Stimulated activated CD8-positive, alpha-beta memory T cell treated with anti-CD3 and anti-CD28 coated beads, Interleukin-7, amount 100 ng/mL, for 1 hour (primary cell): ENCODE results near the gene MYCL.
"Not testable (repeated sequence)": the region's sequence is repeated elsewhere in the genome, so short reads cannot be mapped to it uniquely, and the experiment has no call there.

ENCODE experiments used
- DNase-seq, 2 donors: peaks; one replicate each; pipeline ENCODE4 v3.0.0-alpha.2; 2020; ENCODE audit warnings: low read depth in 2 of 2

The MYCL gene

GRCh38 chr1:39890273-39890672 lies 11.4 kb downstream of the MYCL start:
- no peak for DNase-seq

GRCh38 chr1:39886757-39887231 lies 14.9 kb downstream of the MYCL start:
- DNase-seq = no peak

- DNase-seq = no peak
Measured at GRCh38 chr1:39885516-39885915, 16.2 kb downstream of the MYCL start.

- DNase-seq = no peak
Measured at GRCh38 chr1:39882152-39882551, 19.6 kb downstream of the MYCL start.

- no peak for DNase-seq
Measured at GRCh38 chr1:39877980-39878956, 23.4 kb downstream of the MYCL start.

- no peak for DNase-seq
Measured at GRCh38 chr1:39877231-39877778, 24.4 kb downstream of the MYCL start.

- DNase-seq = no peak
Measured at GRCh38 chr1:39876144-39876543, 25.6 kb downstream of the MYCL start.

- DNase-seq = no peak
Measured at GRCh38 chr1:39872698-39873097, 29.0 kb downstream of the MYCL start.

GRCh38 chr1:39871796-39872195 lies 29.9 kb downstream of the MYCL start:
- no peak for DNase-seq

- DNase-seq = not testable (repeated sequence)
Measured at GRCh38 chr1:39871043-39871442, 30.7 kb downstream of the MYCL start.

- DNase-seq = not testable (repeated sequence)
Measured at GRCh38 chr1:39869538-39870112, 32.1 kb downstream of the MYCL start.

- DNase-seq = no peak
Measured at GRCh38 chr1:39866767-39867166, 35.0 kb downstream of the MYCL start.

- DNase-seq = no peak
Measured at GRCh38 chr1:39865762-39866161, 36.0 kb downstream of the MYCL start.

- no peak for DNase-seq
Measured at GRCh38 chr1:39863177-39863576, 38.5 kb downstream of the MYCL start.

- no peak for DNase-seq
Measured at GRCh38 chr1:39861003-39861402, 40.7 kb downstream of the MYCL start.

- DNase-seq = no peak
Measured at GRCh38 chr1:39859859-39860812, 41.6 kb downstream of the MYCL start.

- DNase-seq = no peak
Measured at GRCh38 chr1:39858315-39858714, 43.4 kb downstream of the MYCL start.

- no peak for DNase-seq
Measured at GRCh38 chr1:39857126-39857878, 44.4 kb downstream of the MYCL start.

- DNase-seq = no peak
Measured at GRCh38 chr1:39854738-39855137, 47.0 kb downstream of the MYCL start.

- DNase-seq = no peak
Measured at GRCh38 chr1:39854314-39854713, 47.4 kb downstream of the MYCL start.

GRCh38 chr1:39852876-39853275 lies 48.8 kb downstream of the MYCL start:
- DNase-seq = no peak
